Cerebellar cortex (tissue), 1 donor: ENCODE data around the gene NT5M.

ENCODE experiments used
- DNase-seq: peaks from one replicate; pipeline ENCODE4 v3.0.0-alpha.2; 2015; ENCODE audit warnings: low spot score

The NT5M gene

GRCh38 chr17:17343896-17344506 is 40.8 kb downstream of the NT5M start:
- DNase-seq = no peak

- no peak for DNase-seq
These were observed 41.5 kb downstream of the NT5M start for GRCh38 chr17:17344507-17345293.

GRCh38 chr17:17345294-17345597 is 42.1 kb downstream of the NT5M start:
- DNase-seq = no peak

- no peak for DNase-seq
These were observed 42.7 kb downstream of the NT5M start for GRCh38 chr17:17345686-17346427.

- DNase-seq = no peak
These were observed 43.5 kb downstream of the NT5M start for GRCh38 chr17:17346428-17347233.

- DNase-seq = no peak
These were observed 44.2 kb downstream of the NT5M start for GRCh38 chr17:17347234-17347955.

- no peak for DNase-seq
These were observed 45.0 kb downstream of the NT5M start for GRCh38 chr17:17347956-17348871.

- DNase-seq = no peak
These were observed 45.9 kb downstream of the NT5M start for GRCh38 chr17:17348872-17349723.

- no peak for DNase-seq
These were observed 46.5 kb downstream of the NT5M start for GRCh38 chr17:17349724-17350106.

GRCh38 chr17:17350491-17351355 is 47.5 kb downstream of the NT5M start:
- no peak for DNase-seq

GRCh38 chr17:17351356-17351891 is 48.3 kb downstream of the NT5M start:
- DNase-seq = no peak

- DNase-seq = no peak
These were observed 49.0 kb downstream of the NT5M start for GRCh38 chr17:17351901-17352781.

GRCh38 chr17:17352836-17353624 is 49.9 kb downstream of the NT5M start:
- DNase-seq = no peak

- DNase-seq = no peak
These were observed 50.7 kb downstream of the NT5M start for GRCh38 chr17:17353625-17354484.

- DNase-seq = peak; percentile 73
These were observed 51.6 kb downstream of the NT5M start for GRCh38 chr17:17354560-17355349.
